HG03108 (cell line): ENCODE results near the gene HIVEP3.

Experiments
- ATAC-seq: cut with Tn5 transposase; IDR thresholded peaks from one replicate; pipeline ENCODE4 v1.9.1; 2021; ENCODE audit warnings: moderate library complexity; ENCODE audit not compliant: unreplicated experiment

The HIVEP3 gene

DNA sequence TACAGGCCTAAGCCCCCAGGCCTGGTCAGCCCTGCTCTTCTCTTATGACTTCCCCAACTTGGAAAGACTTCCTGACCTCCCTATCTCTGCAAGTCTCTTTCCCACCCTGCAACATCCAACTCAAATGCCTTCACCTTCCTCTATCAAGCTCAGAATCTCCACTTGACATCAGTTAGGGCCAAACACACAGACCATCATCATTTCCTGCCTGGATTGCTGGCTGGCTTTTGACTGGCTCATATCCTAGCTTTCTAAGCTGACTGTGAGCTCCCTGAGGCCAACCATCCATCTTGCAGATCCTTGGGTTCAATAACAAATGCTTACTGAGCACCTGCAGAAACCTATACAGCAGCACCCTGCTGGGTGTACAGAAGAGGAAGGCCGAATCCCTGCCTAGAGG is 296.9 kb downstream of the HIVEP3 start:
- no peak for ATAC-seq

- ATAC-seq, result no peak
These were observed 297.5 kb downstream of the HIVEP3 start for GRCh38 chr1:41621256-41621655.

DNA sequence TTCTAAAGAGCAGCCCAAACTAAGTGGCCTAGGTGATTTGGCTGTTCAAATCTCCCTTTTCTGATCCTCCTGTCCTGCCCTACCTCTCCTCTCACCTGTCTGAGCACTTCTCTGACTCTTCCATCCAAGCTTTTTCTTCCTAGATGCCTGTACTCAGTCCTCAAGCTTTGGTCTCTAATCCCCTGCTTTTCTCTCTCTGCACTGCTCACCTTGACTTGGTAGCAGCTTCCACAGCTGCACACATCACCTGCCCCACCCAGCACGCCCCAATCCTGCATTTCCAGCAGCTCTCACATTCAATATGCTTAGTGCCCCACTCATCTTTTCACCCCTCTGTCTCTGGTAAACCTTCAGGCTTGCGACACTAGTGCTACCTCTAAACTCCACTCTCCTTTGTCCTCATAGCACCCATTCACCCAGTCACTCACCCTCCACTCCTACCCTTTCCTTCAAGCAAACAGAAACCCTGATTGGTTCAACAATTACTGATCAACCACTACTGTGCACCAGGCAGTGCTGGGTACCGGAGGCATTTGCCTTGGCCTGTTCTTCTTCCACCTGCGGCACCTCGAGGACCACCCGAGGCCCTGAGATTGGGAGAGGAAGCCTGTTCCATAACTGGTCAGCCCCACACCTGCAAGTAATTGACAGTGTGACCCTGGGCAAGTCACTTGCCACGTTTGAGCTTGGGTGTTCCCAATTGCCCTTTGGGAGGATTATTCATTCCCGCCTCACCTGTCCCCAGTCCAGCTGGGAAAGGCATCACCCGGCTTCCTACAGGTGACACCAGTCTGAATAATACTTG is 298.2 kb downstream of the HIVEP3 start:
- no peak for ATAC-seq

- ATAC-seq, result no peak
These were observed 299.0 kb downstream of the HIVEP3 start for GRCh38 chr1:41619511-41620364.

DNA sequence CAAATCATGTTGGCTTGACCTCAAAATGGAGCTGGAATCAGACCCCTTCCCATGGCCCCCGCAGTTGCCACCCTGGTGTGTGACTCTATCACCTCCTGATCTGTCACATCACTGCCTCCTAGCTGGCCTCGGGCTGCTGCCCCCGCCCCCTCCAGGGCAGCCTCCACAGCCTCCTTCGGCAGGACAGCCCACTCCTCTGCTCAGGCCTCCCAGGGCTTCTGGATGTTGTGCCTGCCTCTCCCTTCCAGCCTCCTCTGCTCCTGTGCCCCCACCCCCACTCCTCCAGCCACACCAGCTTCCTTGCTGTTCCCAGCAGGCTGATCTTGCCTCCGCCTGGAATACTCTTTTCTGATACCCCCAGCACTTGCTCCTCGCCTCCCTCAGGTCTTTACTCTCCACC is 299.9 kb downstream of the HIVEP3 start:
- no peak for ATAC-seq

DNA sequence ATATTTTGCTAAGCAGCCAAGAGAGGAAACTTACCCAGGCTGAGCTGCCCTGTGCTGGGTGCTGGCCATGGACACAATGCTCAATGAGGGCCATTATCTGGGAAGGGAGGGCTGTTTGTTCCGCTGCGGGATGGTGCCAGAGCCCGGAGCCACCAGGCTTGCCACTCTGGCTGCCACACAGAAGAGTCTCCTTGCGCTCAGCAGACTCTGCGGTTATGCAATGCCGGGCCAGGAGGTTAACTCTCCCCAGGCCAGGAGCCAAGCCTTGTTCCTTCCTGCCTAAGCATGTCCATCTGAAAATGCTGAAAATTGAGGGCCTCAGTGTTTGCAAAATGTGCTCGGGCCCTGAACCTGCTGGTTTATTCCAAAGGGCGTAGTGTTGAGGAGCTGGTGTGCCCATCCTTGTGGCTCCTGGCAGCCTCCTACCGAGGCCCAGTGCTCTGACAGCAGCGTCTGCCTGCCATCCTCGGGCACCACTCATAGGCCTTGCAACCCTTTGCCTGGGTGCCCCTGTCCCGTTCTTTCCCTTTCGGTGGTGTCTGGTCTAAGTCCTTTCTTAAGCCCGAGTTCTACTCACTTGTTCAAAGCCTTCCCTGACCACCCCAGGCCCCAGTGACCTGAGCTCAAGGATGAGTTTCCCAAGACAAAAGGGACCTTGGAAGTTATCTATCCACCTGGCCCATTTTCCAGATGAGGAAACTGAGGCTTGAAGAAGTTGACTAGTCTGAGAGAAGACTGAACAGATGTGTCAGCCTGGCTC is 300.5 kb downstream of the HIVEP3 start:
- no peak for ATAC-seq

- ATAC-seq, result no peak
These were observed 301.4 kb downstream of the HIVEP3 start for GRCh38 chr1:41617336-41617735.

DNA sequence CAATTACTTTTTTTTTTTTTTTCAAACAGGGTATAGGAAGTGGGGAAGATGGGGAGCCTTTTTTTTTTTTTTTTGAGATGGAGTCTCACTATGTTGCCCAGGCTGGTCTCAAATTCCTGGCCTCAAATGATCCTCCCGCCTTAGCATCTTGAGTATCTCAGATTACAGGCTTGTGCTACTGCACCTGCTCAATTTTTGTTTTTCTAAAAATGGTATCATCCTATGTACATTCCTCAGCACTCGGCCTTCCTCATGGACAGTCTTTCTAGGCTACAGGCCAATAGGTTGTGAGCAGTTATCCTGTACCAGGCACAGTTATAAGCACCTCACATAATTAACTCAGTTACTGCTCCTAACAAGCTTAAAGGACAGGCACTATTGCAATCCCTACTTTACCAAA is 302.2 kb downstream of the HIVEP3 start:
- ATAC-seq, result no peak

- no peak for ATAC-seq
These were observed 302.7 kb downstream of the HIVEP3 start for GRCh38 chr1:41615981-41616380.

DNA sequence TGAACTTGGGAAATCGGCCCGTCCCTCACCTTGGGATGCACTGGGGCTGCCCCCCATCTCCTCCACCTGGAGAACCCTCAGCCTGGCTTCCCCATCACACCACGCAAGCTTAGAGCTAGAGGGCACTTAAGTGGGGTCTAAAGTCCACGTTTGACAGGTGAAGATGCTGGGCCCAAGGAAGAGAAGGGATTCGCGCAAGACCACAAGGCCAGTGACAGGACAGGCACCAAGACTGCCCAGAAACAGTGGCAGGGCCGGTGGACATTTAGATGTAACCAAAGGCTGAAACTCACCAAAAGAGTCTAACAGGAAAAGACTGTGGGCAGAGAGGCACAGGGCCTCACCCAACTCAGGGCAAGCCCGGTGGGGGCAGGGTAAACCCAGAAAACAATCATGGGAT is 303.4 kb downstream of the HIVEP3 start:
- no peak for ATAC-seq

DNA sequence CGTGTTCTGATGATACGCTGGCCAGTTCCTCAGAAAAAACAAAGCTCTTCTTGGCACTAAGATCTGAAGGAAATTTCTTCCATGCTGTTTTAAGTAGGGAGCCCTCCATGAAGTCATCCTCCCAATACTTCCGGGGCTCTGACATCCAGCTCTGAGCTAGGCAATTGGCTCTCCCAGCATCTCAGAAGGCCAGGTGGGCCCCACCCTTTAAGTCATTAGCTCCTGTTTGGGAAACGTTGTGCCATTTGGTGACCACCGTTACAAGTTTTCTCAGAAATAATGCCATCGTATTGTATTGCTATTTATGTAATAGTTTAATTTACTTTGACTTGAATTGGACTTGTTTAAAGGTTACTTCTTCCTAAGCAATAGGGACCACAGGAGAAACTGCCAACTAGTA is 303.9 kb downstream of the HIVEP3 start:
- ATAC-seq, result no peak

- ATAC-seq, result no peak
These were observed 304.8 kb downstream of the HIVEP3 start for GRCh38 chr1:41613689-41614574.

- ATAC-seq, result no peak
These were observed 305.8 kb downstream of the HIVEP3 start for GRCh38 chr1:41612953-41613352.

GRCh38 chr1:41611932-41612450 is 306.7 kb downstream of the HIVEP3 start:
- ATAC-seq, result no peak

- no peak for ATAC-seq
These were observed 307.4 kb downstream of the HIVEP3 start for GRCh38 chr1:41611068-41611931.

- ATAC-seq, result no peak
These were observed 308.4 kb downstream of the HIVEP3 start for GRCh38 chr1:41610361-41610760.

- no peak for ATAC-seq
These were observed 309.4 kb downstream of the HIVEP3 start for GRCh38 chr1:41609166-41609883.

DNA sequence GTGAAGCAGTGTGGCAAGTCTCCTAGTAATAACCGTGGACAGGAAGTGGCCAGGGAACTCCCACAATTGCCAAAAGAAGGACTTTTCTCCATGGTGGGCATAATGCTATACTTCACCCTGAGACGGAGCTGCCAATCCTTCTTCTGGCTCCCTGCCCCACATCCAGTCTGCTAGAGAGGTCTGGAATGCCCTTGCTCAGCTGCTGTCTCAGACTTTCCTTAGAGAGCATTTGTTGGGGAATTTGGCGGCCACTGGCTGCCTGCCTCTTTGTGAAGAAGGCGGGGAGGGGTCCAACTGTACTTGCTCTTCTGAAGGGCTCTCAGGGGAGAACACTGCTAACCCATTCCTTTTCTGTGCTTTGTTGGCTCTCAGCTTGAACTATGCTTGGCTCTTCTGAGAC is 310.5 kb downstream of the HIVEP3 start:
- ATAC-seq, result no peak

DNA sequence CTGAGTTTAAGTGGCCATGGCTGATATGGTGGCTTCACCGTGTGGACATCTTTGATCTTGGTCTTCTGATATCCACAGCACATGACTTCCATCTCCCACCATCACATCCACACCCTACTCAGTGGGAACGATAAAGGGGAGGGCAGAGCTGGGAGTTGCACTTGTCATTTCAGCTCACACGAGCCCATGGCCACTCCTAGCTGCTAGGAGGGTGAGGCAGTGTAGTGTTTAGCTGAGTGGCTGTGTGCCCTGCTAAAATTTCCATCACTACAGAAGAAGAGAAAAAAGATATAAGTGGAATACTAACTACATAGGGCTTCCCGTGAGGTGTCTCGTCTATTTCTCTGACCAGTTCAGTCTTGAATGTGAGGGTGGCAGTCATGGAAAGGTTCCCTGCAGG is 310.9 kb downstream of the HIVEP3 start:
- ATAC-seq, result no peak
